ENCODE data around the gene ITPKB.

ITPKB gene

GRCh38 chr1:226762988-226763904, 24.2 kb upstream of the ITPKB start:
- TF ChIP-seq MAX (IDR thresholded peaks at IDR 0.05; ENCODE audit: low read depth, low read length) = no peak
- TF ChIP-seq CTCF (IDR thresholded peaks at IDR 0.05; ENCODE audit: low read depth, low read length) = no peak
- no peak for TF ChIP-seq MYC (IDR thresholded peaks at IDR 0.05; ENCODE audit: low read depth, low read length)
- TF ChIP-seq POLR2A (IDR thresholded peaks at IDR 0.05; ENCODE audit: extremely low read depth, insufficient read length) = no peak
- DNase-seq (ENCODE audit: low read depth) = no peak
- no peak overlapping the region for H3K4me3 ChIP-seq (ENCODE audit: low read depth, low read length)

GRCh38 chr1:226762055-226762454, 23.0 kb upstream of the ITPKB start:
- DNase-seq (ENCODE audit: low read depth) = no peak
- TF ChIP-seq CTCF (IDR thresholded peaks at IDR 0.05; ENCODE audit: low read depth, low read length) (no peak), POLR2A (IDR thresholded peaks at IDR 0.05; ENCODE audit: extremely low read depth, insufficient read length) (no peak), MYC (IDR thresholded peaks at IDR 0.05; ENCODE audit: low read depth, low read length) (no peak), MAX (IDR thresholded peaks at IDR 0.05; ENCODE audit: low read depth, low read length) (no peak)
- H3K4me3 ChIP-seq (ENCODE audit: low read depth, low read length) = no peak overlapping the region

GRCh38 chr1:226761322-226761721, 22.2 kb upstream of the ITPKB start:
- no peak for DNase-seq (ENCODE audit: low read depth)
- H3K4me3 ChIP-seq (ENCODE audit: low read depth, low read length) = no peak overlapping the region
- no peak for TF ChIP-seq CTCF (IDR thresholded peaks at IDR 0.05; ENCODE audit: low read depth, low read length)
- no peak for TF ChIP-seq MYC (IDR thresholded peaks at IDR 0.05; ENCODE audit: low read depth, low read length)
- TF ChIP-seq POLR2A (IDR thresholded peaks at IDR 0.05; ENCODE audit: extremely low read depth, insufficient read length) = no peak
- no peak for TF ChIP-seq MAX (IDR thresholded peaks at IDR 0.05; ENCODE audit: low read depth, low read length)

GRCh38 chr1:226754793-226755533, 15.9 kb upstream of the ITPKB start:
- DNase-seq (ENCODE audit: low read depth) = no peak
- TF ChIP-seq POLR2A (IDR thresholded peaks at IDR 0.05; ENCODE audit: extremely low read depth, insufficient read length) (no peak), CTCF (IDR thresholded peaks at IDR 0.05; ENCODE audit: low read depth, low read length) (no peak), MYC (IDR thresholded peaks at IDR 0.05; ENCODE audit: low read depth, low read length) (no peak), MAX (IDR thresholded peaks at IDR 0.05; ENCODE audit: low read depth, low read length) (no peak)
- no peak overlapping the region for H3K4me3 ChIP-seq (ENCODE audit: low read depth, low read length)

GRCh38 chr1:226754097-226754496, 15.0 kb upstream of the ITPKB start:
- TF ChIP-seq CTCF (IDR thresholded peaks at IDR 0.05; ENCODE audit: low read depth, low read length) (no peak), MYC (IDR thresholded peaks at IDR 0.05; ENCODE audit: low read depth, low read length) (no peak), MAX (IDR thresholded peaks at IDR 0.05; ENCODE audit: low read depth, low read length) (no peak), POLR2A (IDR thresholded peaks at IDR 0.05; ENCODE audit: extremely low read depth, insufficient read length) (no peak)
- no peak overlapping the region for H3K4me3 ChIP-seq (ENCODE audit: low read depth, low read length)
- DNase-seq (ENCODE audit: low read depth) = no peak
